Activated T-helper 1 cell treated with anti-CD3 and anti-CD28 coated beads, Interleukin-12 subunit alpha, Interleukin-12 subunit beta, Interleukin-2, Interleukin-4 antibody, amounts not matched to agents 30 ng/mL and 10 ng/mL and 1 ng/mL, durations not matched to agents 14 hours and 24 hours and 36 hours (primary cell): ENCODE data around the gene CPB2. TPM values are rescaled to one million over a fixed set of nuclear protein-coding genes. Genes with fewer than 3 reads are reported as not detected.

Experiments used
- DNase-seq: peaks from one replicate; pipeline ENCODE4 v3.0.0; 2021; ENCODE audit warnings: low spot score
- H3K27ac Mint-ChIP-seq: one replicate; pipeline ENCODE4 v1.8.0; 2021; ENCODE audit warnings: mild to moderate bottlenecking, mixed read lengths
- H3K27me3 Mint-ChIP-seq: one replicate; pipeline ENCODE4 v1.8.0; 2022; ENCODE audit warnings: mild to moderate bottlenecking, moderate library complexity, mixed read lengths; ENCODE audit not compliant: insufficient read depth
- H3K36me3 Mint-ChIP-seq: one replicate; pipeline ENCODE4 v1.8.0; 2021; ENCODE audit warnings: low read depth, mixed read lengths
- H3K4me1 Mint-ChIP-seq: one replicate; pipeline ENCODE4 v1.8.0; 2021; ENCODE audit warnings: low read depth, mixed read lengths
- H3K4me3 Mint-ChIP-seq: one replicate; pipeline ENCODE4 v1.8.0; 2021; ENCODE audit warnings: mild to moderate bottlenecking, moderate library complexity, mixed read lengths
- H3K9me3 Mint-ChIP-seq: one replicate; pipeline ENCODE4 v1.8.0; 2021; ENCODE audit warnings: mixed read lengths
- intact Hi-C: fragments of 100-400 bp; cut with micrococcal nuclease; formaldehyde crosslinking; loops from one replicate; pipeline ENCODE4 v1.15.1; 2024
- total RNA-seq: library from RNA; stranded (reverse); gene quantifications from 2 replicates; pipeline ENCODE4 v1.2.3, GENCODE V29; 2022

CPB2 gene
- total RNA-seq, 1 donor from 2014 or later, result not detected

- Mint-ChIP-seq H3K27me3 (peaks cover 5% of the 10 kb centered on the region), H3K27ac (no peak overlapping the region), H3K9me3 (no peaks in the 10 kb centered on the region), H3K4me3 (no peak overlapping the region), H3K4me1 (peaks cover 7% of the 10 kb centered on the region), H3K36me3 (no peaks in the 10 kb centered on the region)
- intact Hi-C loops, result no loop called here
- DNase-seq, result no peak
Observed at GRCh38 chr13:46103037-46103436, 1.8 kb downstream of the CPB2 start.

GRCh38 chr13:46102255-46102605, 2.6 kb downstream of the CPB2 start:
- Mint-ChIP-seq H3K36me3 (no peaks in the 10 kb centered on the region), H3K9me3 (no peaks in the 10 kb centered on the region), H3K27me3 (peaks cover 5% of the 10 kb centered on the region), H3K4me1 (peaks cover 6% of the 10 kb centered on the region), H3K27ac (no peak overlapping the region), H3K4me3 (no peak overlapping the region)
- DNase-seq, result no peak
- intact Hi-C loops, result no loop called here

GRCh38 chr13:46101484-46102254, 3.2 kb downstream of the CPB2 start:
- Mint-ChIP-seq H3K36me3 (no peaks in the 10 kb centered on the region), H3K4me1 (no peaks in the 10 kb centered on the region), H3K27me3 (peaks cover 5% of the 10 kb centered on the region), H3K27ac (no peak overlapping the region), H3K4me3 (no peak overlapping the region), H3K9me3 (no peaks in the 10 kb centered on the region)
- DNase-seq, result no peak
- intact Hi-C loops, result no loop called here

GRCh38 chr13:46101002-46101401, 3.8 kb downstream of the CPB2 start:
- intact Hi-C loops, result no loop called here
- Mint-ChIP-seq H3K27me3 (peaks cover 5% of the 10 kb centered on the region), H3K9me3 (no peaks in the 10 kb centered on the region), H3K4me3 (no peak overlapping the region), H3K36me3 (no peaks in the 10 kb centered on the region), H3K27ac (no peak overlapping the region), H3K4me1 (no peaks in the 10 kb centered on the region)
- no peak for DNase-seq

- H3K36me3 Mint-ChIP-seq, result no peaks in the 10 kb centered on the region
- H3K27ac Mint-ChIP-seq, result no peak overlapping the region
- H3K4me3 Mint-ChIP-seq, result no peak overlapping the region
- DNase-seq, result no peak
- H3K4me1 Mint-ChIP-seq, result no peaks in the 10 kb centered on the region
- intact Hi-C loops, result no loop called here
- H3K27me3 Mint-ChIP-seq, result peaks cover 5% of the 10 kb centered on the region
- H3K9me3 Mint-ChIP-seq, result no peaks in the 10 kb centered on the region
Observed at GRCh38 chr13:46100191-46100815, 4.5 kb downstream of the CPB2 start.

- Mint-ChIP-seq H3K4me3 (no peak overlapping the region), H3K9me3 (no peaks in the 10 kb centered on the region), H3K27me3 (peaks cover 23% of the 10 kb centered on the region), H3K36me3 (no peaks in the 10 kb centered on the region), H3K27ac (no peak overlapping the region), H3K4me1 (no peaks in the 10 kb centered on the region)
- intact Hi-C loops, result no loop called here
- no peak for DNase-seq
Observed at GRCh38 chr13:46097663-46098062, 7.2 kb downstream of the CPB2 start.

- H3K27ac Mint-ChIP-seq, result no peak overlapping the region
- no peak for DNase-seq
- H3K9me3 Mint-ChIP-seq, result no peaks in the 10 kb centered on the region
- no peak overlapping the region for H3K4me3 Mint-ChIP-seq
- no peaks in the 10 kb centered on the region for H3K4me1 Mint-ChIP-seq
- intact Hi-C loops, result no loop called here
- H3K27me3 Mint-ChIP-seq, result peaks cover 27% of the 10 kb centered on the region
- no peaks in the 10 kb centered on the region for H3K36me3 Mint-ChIP-seq
Observed at GRCh38 chr13:46097015-46097414, 7.8 kb downstream of the CPB2 start.

GRCh38 chr13:46094478-46094877, 10.4 kb downstream of the CPB2 start:
- Mint-ChIP-seq H3K36me3 (no peaks in the 10 kb centered on the region), H3K4me1 (no peaks in the 10 kb centered on the region), H3K9me3 (no peaks in the 10 kb centered on the region), H3K27ac (no peak overlapping the region), H3K4me3 (no peak overlapping the region), H3K27me3 (peaks cover 27% of the 10 kb centered on the region)
- DNase-seq, result no peak
- intact Hi-C loops, result no loop called here

GRCh38 chr13:46088821-46089562, 15.8 kb downstream of the CPB2 start:
- Mint-ChIP-seq H3K4me1 (peaks cover 4% of the 10 kb centered on the region), H3K36me3 (no peaks in the 10 kb centered on the region), H3K4me3 (no peak overlapping the region), H3K27me3 (peaks cover 21% of the 10 kb centered on the region), H3K9me3 (no peaks in the 10 kb centered on the region), H3K27ac (no peak overlapping the region)
- DNase-seq, result no peak
- intact Hi-C loops, result no loop called here

GRCh38 chr13:46087481-46087880, 17.4 kb downstream of the CPB2 start:
- Mint-ChIP-seq H3K9me3 (no peaks in the 10 kb centered on the region), H3K4me3 (no peak overlapping the region)

GRCh38 chr13:46086985-46087384, 17.8 kb downstream of the CPB2 start:
- Mint-ChIP-seq H3K27ac (no peak overlapping the region), H3K4me3 (no peak overlapping the region), H3K9me3 (no peaks in the 10 kb centered on the region), H3K27me3 (peaks cover 5% of the 10 kb centered on the region), H3K36me3 (no peaks in the 10 kb centered on the region), H3K4me1 (peaks cover 4% of the 10 kb centered on the region)
- intact Hi-C loops, result no loop called here
- no peak for DNase-seq

More at GRCh38 chr13:46087481-46087880, 17.4 kb downstream of the CPB2 start:
- peaks cover 4% of the 10 kb centered on the region for H3K4me1 Mint-ChIP-seq
- DNase-seq, result no peak
- H3K36me3 Mint-ChIP-seq, result no peaks in the 10 kb centered on the region
- H3K27me3 Mint-ChIP-seq, result peaks cover 10% of the 10 kb centered on the region
- no peak overlapping the region for H3K27ac Mint-ChIP-seq
- intact Hi-C loops, result no loop called here

- intact Hi-C loops, result no loop called here
- Mint-ChIP-seq H3K27me3 (peaks cover 5% of the 10 kb centered on the region), H3K36me3 (no peaks in the 10 kb centered on the region), H3K9me3 (no peaks in the 10 kb centered on the region), H3K4me1 (peaks cover 4% of the 10 kb centered on the region), H3K4me3 (no peak overlapping the region), H3K27ac (no peak overlapping the region)
- no peak for DNase-seq
Observed at GRCh38 chr13:46086421-46086922, 18.4 kb downstream of the CPB2 start.

GRCh38 chr13:46085737-46086136, 19.1 kb downstream of the CPB2 start:
- Mint-ChIP-seq H3K9me3 (no peaks in the 10 kb centered on the region), H3K4me3 (no peak overlapping the region), H3K27ac (no peak overlapping the region), H3K36me3 (no peaks in the 10 kb centered on the region), H3K27me3 (peaks cover 3% of the 10 kb centered on the region), H3K4me1 (peaks cover 4% of the 10 kb centered on the region)
- no peak for DNase-seq
- intact Hi-C loops, result no loop called here
